Fibroblast of skin of right quadriceps (primary cell): ENCODE measurements around the gene PHF13.

Source experiments
- DNase-seq: peaks from one replicate; pipeline ENCODE4 v3.0.0-alpha.2; 2013

PHF13 gene

DNA sequence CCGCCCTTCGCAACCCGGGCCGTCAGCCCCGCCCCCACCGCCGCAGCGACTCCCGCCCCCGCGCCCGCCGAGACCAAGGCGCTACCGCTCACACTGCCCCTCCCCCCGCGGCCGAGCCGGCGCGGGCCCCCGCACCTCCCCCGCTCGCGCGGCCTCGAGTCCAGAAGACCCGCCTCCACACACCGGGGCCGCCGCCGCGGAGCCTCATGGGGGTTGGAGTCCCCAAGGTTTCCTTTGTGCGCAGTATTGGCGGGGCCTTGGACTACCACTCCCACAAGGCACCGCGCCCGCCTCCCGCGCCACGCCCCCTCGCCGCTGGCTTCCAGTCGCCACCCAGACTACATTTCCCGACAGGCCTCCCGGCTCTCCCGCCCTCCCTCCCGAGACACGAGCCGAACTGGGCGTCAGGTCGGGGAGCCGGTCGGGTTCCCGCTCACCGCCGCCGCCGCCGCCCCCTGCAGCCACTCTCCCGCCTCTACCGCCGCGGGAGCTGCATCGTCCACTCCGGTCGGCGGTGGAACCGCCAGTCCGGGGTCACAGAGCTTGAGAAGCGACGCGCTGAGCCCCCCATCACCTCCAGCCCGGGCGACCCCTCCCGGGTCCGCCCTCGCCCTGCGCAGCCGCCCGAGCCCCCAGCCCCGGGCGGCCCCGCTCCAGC is at the start of gene PHF13:
PHF13 (plus strand) TSS at position 371 of the 658 bp plus-strand sequence. CDS start 336 bp downstream, outside the sequence.
- DNase-seq = peak; percentile 100

DNA sequence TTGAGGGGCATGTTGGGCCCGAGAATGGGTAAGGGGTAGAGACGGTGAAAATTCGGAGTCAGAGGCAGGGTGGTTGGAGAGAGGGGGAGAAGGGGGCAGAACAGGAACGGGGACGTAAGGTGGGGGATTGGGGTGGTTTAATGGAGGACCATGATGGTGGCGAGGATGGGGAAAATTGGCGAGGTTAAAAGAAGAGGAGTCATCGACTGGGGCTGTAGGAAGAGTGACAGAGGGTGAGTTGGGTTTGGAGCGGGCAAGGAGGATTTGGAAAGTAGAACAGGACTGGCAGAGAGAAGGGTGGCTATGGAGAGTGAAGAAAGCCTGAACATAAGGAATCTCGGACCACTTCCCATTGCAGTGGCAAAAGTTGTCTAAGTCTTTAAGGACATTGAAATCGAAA is 44.5 kb upstream of the PHF13 start:
- no peak for DNase-seq

- DNase-seq = no peak
Measured at GRCh38 chr1:6570100-6570499, 43.4 kb upstream of the PHF13 start.

GRCh38 chr1:6570987-6571386 is 42.5 kb upstream of the PHF13 start:
- DNase-seq = no peak

DNA sequence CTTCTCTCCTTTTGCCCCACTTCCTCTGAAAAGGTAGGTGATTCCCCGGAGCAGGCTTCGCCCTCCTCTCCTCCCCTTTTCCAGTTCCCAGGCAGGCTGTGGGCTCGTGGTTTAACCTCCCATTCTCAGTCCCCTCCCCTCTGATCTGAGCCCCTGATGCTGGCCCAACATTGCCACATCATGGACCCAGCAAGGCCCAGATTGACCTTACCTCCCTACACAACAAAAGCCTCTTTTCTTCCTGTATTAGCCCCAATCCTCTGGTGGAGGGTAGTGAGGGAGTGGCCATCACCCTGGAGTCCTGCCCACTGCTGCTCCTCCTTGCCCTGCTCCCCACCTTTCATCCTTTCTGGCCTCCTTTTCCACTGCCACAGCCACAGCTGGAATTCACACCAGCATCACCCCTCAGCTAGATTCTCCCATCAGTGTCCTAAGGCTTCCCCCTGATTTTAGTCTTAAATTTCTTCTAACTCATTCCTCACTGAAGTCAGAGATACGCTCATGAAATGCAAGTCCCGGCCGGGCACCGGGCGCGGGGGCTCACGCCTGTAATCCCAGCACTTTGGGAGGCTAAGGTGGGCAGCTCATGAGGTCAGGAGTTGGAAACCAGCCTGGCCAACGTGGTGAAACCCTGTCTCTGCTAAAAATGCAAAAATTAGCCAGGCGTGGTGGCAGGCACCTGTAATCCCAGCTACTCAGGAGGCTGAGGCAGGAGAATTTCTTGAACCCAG is 40.7 kb upstream of the PHF13 start:
- DNase-seq = no peak

- DNase-seq = no peak
Measured at GRCh38 chr1:6574025-6574620, 39.4 kb upstream of the PHF13 start.

DNA sequence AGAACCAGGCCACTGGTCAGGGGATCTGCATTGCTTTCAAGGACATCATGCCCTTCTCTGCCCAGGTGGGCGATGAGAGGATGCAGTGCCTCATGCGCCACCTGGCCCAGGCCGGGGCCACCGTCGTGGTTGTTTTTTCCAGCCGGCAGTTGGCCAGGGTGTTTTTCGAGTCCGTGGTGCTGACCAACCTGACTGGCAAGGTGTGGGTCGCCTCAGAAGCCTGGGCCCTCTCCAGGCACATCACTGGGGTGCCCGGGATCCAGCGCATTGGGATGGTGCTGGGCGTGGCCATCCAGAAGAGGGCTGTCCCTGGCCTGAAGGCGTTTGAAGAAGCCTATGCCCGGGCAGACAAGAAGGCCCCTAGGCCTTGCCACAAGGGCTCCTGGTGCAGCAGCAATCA is 38.7 kb upstream of the PHF13 start:
- no peak for DNase-seq

- no peak for DNase-seq
Measured at GRCh38 chr1:6577831-6578525, 35.6 kb upstream of the PHF13 start.

DNA sequence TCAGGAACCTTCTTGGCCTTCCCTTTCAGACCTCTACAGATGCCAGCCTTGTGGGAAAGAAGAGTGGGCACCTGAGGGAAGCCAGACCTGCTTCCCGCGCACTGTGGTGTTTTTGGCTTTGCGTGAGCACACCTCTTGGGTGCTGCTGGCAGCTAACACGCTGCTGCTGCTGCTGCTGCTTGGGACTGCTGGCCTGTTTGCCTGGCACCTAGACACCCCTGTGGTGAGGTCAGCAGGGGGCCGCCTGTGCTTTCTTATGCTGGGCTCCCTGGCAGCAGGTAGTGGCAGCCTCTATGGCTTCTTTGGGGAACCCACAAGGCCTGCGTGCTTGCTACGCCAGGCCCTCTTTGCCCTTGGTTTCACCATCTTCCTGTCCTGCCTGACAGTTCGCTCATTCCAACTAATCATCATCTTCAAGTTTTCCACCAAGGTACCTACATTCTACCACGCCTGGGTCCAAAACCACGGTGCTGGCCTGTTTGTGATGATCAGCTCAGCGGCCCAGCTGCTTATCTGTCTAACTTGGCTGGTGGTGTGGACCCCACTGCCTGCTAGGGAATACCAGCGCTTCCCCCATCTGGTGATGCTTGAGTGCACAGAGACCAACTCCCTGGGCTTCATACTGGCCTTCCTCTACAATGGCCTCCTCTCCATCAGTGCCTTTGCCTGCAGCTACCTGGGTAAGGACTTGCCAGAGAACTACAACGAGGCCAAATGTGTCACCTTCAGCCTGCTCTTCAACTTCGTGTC is 34.7 kb upstream of the PHF13 start:
- DNase-seq = no peak

GRCh38 chr1:6579374-6580118 is 34.0 kb upstream of the PHF13 start, which contains the start of gene ZBTB48:
TSS of gene ZBTB48 (plus strand) at chr1:6579994. CDS start at chr1:6580610, 616 bp downstream.
- DNase-seq = peak; percentile 97

DNA sequence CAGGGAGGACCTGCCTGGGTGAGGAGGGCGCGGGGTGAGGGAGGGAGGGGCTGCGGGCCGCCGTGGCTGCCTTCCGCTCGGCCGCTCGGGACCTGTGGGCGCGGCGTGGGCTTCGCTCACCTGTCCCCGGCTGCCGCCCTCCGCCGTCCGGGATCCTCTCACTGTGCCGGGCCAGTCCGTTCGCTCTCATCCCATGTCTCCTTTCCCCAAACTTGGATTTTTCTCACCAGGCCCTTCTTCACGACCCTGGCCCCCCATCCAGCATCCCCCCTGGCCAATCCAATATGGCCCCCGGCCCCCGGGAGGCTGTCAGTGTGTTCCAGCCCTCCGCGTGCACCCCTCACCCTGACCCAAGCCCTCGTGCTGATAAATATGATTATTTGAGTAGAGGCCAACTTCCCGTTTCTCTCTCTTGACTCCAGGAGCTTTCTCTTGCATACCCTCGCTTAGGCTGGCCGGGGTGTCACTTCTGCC is 33.4 kb upstream of the PHF13 start:
- DNase-seq = no peak

DNA sequence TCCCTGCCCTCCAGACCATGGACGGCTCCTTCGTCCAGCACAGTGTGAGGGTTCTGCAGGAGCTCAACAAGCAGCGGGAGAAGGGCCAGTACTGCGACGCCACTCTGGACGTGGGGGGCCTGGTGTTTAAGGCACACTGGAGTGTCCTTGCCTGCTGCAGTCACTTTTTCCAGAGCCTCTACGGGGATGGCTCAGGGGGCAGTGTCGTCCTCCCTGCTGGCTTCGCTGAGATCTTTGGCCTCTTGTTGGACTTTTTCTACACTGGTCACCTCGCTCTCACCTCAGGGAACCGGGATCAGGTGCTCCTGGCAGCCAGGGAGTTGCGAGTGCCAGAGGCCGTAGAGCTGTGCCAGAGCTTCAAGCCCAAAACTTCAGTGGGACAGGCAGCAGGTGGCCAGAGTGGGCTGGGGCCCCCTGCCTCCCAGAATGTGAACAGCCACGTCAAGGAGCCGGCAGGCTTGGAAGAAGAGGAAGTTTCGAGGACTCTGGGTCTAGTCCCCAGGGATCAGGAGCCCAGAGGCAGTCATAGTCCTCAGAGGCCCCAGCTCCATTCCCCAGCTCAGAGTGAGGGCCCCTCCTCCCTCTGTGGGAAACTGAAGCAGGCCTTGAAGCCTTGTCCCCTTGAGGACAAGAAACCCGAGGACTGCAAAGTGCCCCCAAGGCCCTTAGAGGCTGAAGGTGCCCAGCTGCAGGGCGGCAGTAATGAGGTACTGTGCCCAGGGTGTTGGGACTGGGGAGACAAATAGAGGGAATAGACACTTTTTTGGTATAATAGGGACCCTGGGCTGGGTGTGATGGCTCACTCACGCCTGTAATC is 32.7 kb upstream of the PHF13 start:
- no peak for DNase-seq

DNA sequence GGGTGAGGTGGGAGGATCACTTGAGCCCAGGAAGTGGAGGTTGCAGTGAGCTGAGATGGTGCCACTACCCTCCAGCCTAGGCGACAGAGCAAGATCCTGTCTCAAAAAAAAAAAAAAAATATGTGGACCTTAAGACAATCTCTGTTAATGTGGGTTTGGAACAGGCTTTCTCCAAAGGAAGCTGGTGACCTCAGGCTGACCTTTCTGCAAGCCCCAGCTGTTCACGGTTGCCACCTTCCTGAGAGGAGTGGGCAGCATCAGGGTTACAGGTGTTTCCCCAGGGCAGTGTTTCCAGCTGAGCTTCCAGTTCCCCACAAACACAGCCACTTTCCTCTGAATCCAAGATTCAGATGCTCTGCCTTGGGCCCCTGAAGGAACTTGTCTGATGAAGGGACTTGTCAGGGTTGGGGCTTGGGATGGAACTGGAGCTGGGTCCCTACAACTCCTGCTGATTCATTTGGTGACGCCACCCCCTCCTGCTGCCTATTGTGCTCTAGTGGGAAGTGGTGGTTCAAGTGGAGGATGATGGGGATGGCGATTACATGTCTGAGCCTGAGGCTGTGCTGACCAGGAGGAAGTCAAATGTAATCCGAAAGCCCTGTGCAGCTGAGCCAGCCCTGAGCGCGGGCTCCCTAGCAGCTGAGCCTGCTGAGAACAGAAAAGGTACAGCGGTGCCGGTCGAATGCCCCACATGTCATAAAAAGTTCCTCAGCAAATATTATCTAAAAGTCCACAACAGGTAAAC is 31.8 kb upstream of the PHF13 start:
- no peak for DNase-seq

DNA sequence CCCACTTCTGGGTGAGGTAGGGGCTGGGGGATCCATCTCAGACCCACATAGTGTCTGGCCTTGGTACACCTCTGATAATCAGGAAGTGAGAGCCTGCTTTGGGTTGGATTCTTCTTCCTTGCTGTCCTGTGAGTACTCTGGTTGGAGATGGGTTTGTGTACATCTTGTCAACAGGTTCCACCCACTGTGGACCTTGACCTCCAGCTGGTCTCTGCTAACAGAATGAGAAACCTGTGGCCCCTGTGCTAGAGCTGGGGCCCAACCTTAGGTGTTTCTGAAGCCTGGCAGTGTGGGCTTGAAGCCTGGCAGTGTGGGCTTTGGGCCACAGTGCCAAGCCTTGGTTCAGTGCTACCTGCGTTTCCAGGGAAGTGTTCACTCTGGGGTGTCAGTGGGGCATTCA is 31.2 kb upstream of the PHF13 start:
- no peak for DNase-seq

DNA sequence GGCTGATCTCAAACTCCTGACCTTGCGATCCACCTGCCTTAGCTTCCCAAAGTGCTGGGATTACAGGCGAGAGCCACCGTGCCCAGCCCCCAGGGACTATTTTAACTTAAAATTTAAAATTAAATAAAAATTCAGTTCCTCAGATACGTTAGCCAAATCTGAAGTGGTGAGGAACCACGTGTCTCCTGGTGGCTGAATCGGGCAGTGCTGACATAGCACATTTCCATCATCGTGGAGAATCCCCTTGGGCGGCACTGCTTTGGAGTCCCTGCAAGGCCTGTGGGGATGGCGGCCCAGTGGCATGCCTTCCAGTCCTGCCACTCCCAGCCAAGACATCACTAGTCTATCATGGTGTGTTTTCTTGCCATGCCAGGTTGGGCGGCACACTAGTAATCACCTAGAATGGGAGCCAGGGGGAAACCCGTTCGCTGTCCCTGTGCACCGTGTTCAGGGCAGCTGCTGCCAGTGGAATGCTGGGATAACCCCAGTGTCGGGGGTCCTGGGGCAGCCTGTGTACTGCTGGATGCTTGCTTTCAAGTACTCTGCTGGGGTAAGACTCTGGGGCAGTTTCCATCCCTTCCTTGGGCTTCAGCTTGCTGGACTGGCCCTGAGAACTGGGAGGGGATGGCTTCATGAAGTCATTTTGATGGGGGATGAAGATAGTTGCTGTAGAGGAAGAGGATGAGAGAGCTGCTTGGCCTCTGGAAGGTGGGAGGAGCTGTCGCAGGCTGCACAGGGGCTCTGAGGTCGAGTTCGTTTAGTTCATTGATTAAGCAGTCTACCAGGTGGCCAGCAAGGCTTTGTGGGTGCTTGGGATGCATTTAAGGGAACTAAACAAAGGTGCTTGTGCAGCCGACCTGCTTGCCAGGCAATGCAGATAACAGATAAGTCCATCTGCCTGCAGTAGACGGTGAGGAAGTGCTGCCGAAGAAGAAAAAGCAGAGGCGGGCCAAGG is 29.1 kb upstream of the PHF13 start:
- no peak for DNase-seq

- no peak for DNase-seq
Measured at GRCh38 chr1:6585081-6585722, 28.3 kb upstream of the PHF13 start.

DNA sequence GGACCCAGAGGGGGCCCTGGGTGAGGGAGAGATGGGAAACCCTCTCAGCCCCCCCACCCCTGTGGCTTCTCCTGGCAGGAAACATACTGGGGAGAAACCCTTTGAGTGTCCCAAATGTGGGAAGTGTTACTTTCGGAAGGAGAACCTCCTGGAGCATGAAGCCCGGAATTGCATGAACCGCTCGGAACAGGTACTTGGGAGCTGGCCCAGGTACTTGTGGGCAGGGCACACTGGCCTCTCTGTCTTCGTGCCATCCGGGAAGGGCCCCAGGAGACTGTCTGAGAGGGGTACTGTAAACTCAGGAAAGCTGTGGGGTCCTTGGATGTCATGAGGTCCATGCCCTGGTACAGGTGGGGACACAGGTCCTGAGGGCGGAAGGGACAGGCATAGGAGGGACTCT is 27.7 kb upstream of the PHF13 start:
- no peak for DNase-seq

- no peak for DNase-seq
Measured at GRCh38 chr1:6586404-6586816, 27.1 kb upstream of the PHF13 start.
